GM12878 (cell line): ENCODE measurements around the gene CACNB3. TPM values are rescaled to one million over a fixed set of nuclear protein-coding genes. Genes with fewer than 3 reads are reported as not detected.

Experiments used
- ATAC-seq: fragments of 200-7000 bp; cut with Tn5 transposase; 3 replicates; pipeline ENCODE4 v1.9.1; 2020; ENCODE audit warnings: mild to moderate bottlenecking, moderate library complexity
- BruUV-seq: library from RNA; stranded (reverse); fragments of 400-500 nt; replicated peaks from 2 replicates; lab custom pipeline; 2021; lab: Mats Ljungman, UMichigan
- CTCF ChIA-PET: fragments of 300-600 bp; sonication (Branson Sonifier 250); formaldehyde crosslinking; extraction: SDS; loops from one replicate; lab custom pipeline; 2021; ENCODE audit warnings: inconsistent platforms; lab: Yijun Ruan, JAX
- POLR2A ChIA-PET: fragments of 350-600 bp; formaldehyde crosslinking; extraction: SDS; loops from one replicate; lab custom pipeline; 2021; ENCODE audit warnings: inconsistent platforms; lab: Charles Lee
- RAD21 ChIA-PET: fragments of 300-600 bp; sonication (Branson Sonifier 250); formaldehyde crosslinking; loops from one replicate; lab custom pipeline; 2023; ENCODE audit warnings: antibody characterized with exemption; ENCODE audit not compliant: unreplicated experiment; lab: Charles Lee
- SMC1A ChIA-PET: fragments of 300-600 bp; sonication (Branson Sonifier 250); formaldehyde crosslinking; loops from one replicate; lab custom pipeline; 2023; ENCODE audit not compliant: unreplicated experiment, uncharacterized antibody; lab: Charles Lee
- DNase-seq: peaks from one replicate; pipeline ENCODE4 v3.0.0-alpha.2; 2011; ENCODE audit warnings: low read depth, low spot score
- FAIRE-seq: peaks from 3 replicates; lab custom pipeline; 2011; peaks lifted over from hg19 to GRCh38; lab: Jason Lieb, UNC
- H2AFZ ChIP-seq: 2 replicates; pipeline ENCODE4 v1.6.0; 2011; ENCODE audit warnings: low read depth, low read length, control low read depth; ENCODE audit not compliant: control insufficient read depth
- H3K27ac ChIP-seq: 2 replicates; pipeline ENCODE4 v1.5.1; 2011; ENCODE audit warnings: control low read depth; ENCODE audit not compliant: control insufficient read depth, insufficient read depth
- H3K27me3 ChIP-seq, 2 experiments: replicated peaks in 1 of 2; 2 replicates each; pipeline versions ENCODE4 v1.6.0 to v1.6.1; 2011; ENCODE audit warnings: low read length in 1 of 2; ENCODE audit not compliant: control insufficient read depth in 2 of 2, insufficient read depth in 2 of 2
- H3K36me3 ChIP-seq, 2 experiments: 2 replicates each; pipeline ENCODE4 v1.5.1; 2011; ENCODE audit warnings: low read length in 1 of 2; ENCODE audit not compliant: control insufficient read depth in 2 of 2, insufficient read depth in 2 of 2
- H3K4me1 ChIP-seq: 2 replicates; pipeline ENCODE4 v1.6.1; 2011; ENCODE audit warnings: mild to moderate bottlenecking, low read length, moderate library complexity, mixed read lengths; ENCODE audit not compliant: control insufficient read depth, insufficient read depth
- H3K4me2 ChIP-seq: 2 replicates; pipeline ENCODE4 v1.6.0; 2011; ENCODE audit warnings: control low read depth; ENCODE audit not compliant: control insufficient read depth, insufficient read depth
- H3K4me3 ChIP-seq: fragments of 200-600 bp; sonication (generic); 2 replicates; pipeline ENCODE4 v1.5.1; 2016
- H3K79me2 ChIP-seq: 2 replicates; pipeline ENCODE4 v1.6.0; 2011; ENCODE audit warnings: low read length; ENCODE audit not compliant: control insufficient read depth, insufficient read depth
- H3K9ac ChIP-seq: 2 replicates; pipeline ENCODE4 v1.8.0; 2011; ENCODE audit warnings: low read length, control low read depth, mixed read lengths; ENCODE audit not compliant: control insufficient read depth, insufficient read depth
- H3K9me3 ChIP-seq: replicated peaks from 3 replicates; pipeline ENCODE4 v1.5.1; 2011; ENCODE audit warnings: mild to moderate bottlenecking, low read length; ENCODE audit not compliant: control insufficient read depth, insufficient read depth
- H4K20me1 ChIP-seq: 2 replicates; pipeline ENCODE4 v1.6.0; 2011; ENCODE audit not compliant: control insufficient read depth, insufficient read depth
- BCLAF1 ChIP-seq: fragments of 450-650 bp; IDR thresholded peaks from 2 replicates; pipeline ENCODE4 v1.6.1; 2017; ENCODE audit warnings: antibody characterized with exemption, mild to moderate bottlenecking, moderate library complexity
- CUX1 ChIP-seq: IDR thresholded peaks from 2 replicates; pipeline ENCODE4 v1.6.1; 2012; ENCODE audit warnings: improper control_type of control experiment, low read depth, low read length; ENCODE audit not compliant: insufficient replicate concordance
- EP300 ChIP-seq, 2 experiments: fragments of 150-350 bp in 1 of 2; IDR thresholded peaks; 2 replicates each; pipeline ENCODE4 v1.6.1; 2011 to 2012; ENCODE audit warnings: low read depth in 2 of 2, low read length in 2 of 2, borderline replicate concordance in 1 of 2, improper control_type of control experiment in 1 of 2, inconsistent platforms in 1 of 2; ENCODE audit not compliant: control insufficient read depth in 1 of 2
- IRF3 ChIP-seq: fragments of 450-650 bp; IDR thresholded peaks from 2 replicates; pipeline ENCODE4 v1.6.1; 2014; ENCODE audit warnings: mild to moderate bottlenecking
- MTA3 ChIP-seq: IDR thresholded peaks from 2 replicates; pipeline ENCODE4 v1.6.1; 2012; ENCODE audit warnings: low read length, inconsistent platforms, borderline replicate concordance
- SIN3A ChIP-seq: IDR thresholded peaks from 2 replicates; pipeline ENCODE4 v1.6.1; 2012; ENCODE audit warnings: low read depth, low read length, improper control_type of control experiment
- SKIL ChIP-seq: fragments of 450-650 bp; IDR thresholded peaks from 2 replicates; pipeline ENCODE4 v1.6.1; 2017; ENCODE audit warnings: mild to moderate bottlenecking, low read depth, inconsistent platforms; ENCODE audit not compliant: poor library complexity, severe bottlenecking
- SP1 ChIP-seq: IDR thresholded peaks from one replicate; pipeline ENCODE4 v1.6.1; 2011; ENCODE audit warnings: low read depth, low read length
- whole genome bisulfite sequencing: methylation state at CpG from one replicate; pipeline ENCODE4 v1.1.6; 2016; ENCODE audit warnings: low lambda C conversion rate; ENCODE audit not compliant: insufficient replicate concordance, insufficient coverage; ENCODE audit errors: missing lambda C conversion rate; 5-methylcytosine and 5-hydroxymethylcytosine counted together
- in situ Hi-C: fragments of 300-500 bp; cut with MboI; formaldehyde crosslinking; loops from 9 replicates; pipeline ENCODE4 v1.14.3; 2018; ENCODE audit warnings: mixed read lengths
- intact Hi-C: fragments of 100-400 bp; cut with micrococcal nuclease; formaldehyde crosslinking; loops from one replicate; pipeline ENCODE4 v1.14.2; 2022; ENCODE audit not compliant: unreplicated experiment
- polyA plus RNA-seq, 11 experiments: library from polyadenylated mRNA; depleted of rRNA in 4 of 11; unstranded in 6 of 11; stranded (reverse) in 5 of 11; fragments of >200 nt; fragmentation: Nextera tagmentation in 4 of 11; fragmentation: Illumina TruSeq in 1 of 11; extraction: Ambion mirVana in 4 of 11; extraction: Trizol in 1 of 11; gene quantifications; 1 replicate in 1 of 11; 2 replicates in 10 of 11; pipeline versions ENCODE4 v1.2.1 to v1.2.3, GENCODE V29; 2011 to 2016; ENCODE audit warnings: inconsistent platforms in 2 of 11, missing spikeins in 2 of 11, low read depth in 1 of 11
- total RNA-seq, 4 experiments: library from RNA; depleted of rRNA in 3 of 4; stranded (reverse); fragments of >200 nt in 3 of 4; fragmentation: Illumina TruSeq in 1 of 4; extraction: Trizol in 1 of 4; gene quantifications; 2 replicates each; pipeline versions ENCODE4 v1.2.1 to v1.2.3, GENCODE V29; 2013 to 2021

CACNB3 gene
- total and polyA plus RNA-seq, 10 of the 15 experiments (the other 5 are each of a cell fraction or from before 2014, with no cell fraction given), result 0.78 to 5.0 (median 1.7) TPM

- ATAC-seq (no peak), FAIRE-seq (no peak), DNase-seq (no peak)
- Histone ChIP-seq H3K27me3 (no peaks in the 10 kb centered on the region), H3K4me3 (no peak overlapping the region), H3K4me1 (peaks cover 4% of the 10 kb centered on the region), H3K9me3 (no peaks in the 10 kb centered on the region), H3K4me2 (no peak overlapping the region), H3K9ac (no peak overlapping the region), H2AFZ (no peak overlapping the region), H3K79me2 (no peaks in the 10 kb centered on the region), H3K27ac (no peak overlapping the region), H4K20me1 (no peaks in the 10 kb centered on the region), H3K36me3 (no peaks in the 10 kb centered on the region)
- no TSS peak for BruUV-seq
- ChIA-PET RAD21 (no interaction called here), SMC1A (no interaction called here), POLR2A (no interaction called here), CTCF (no interaction called here)
- WGBS, result 17% methylated on average over 2 of the region's 2 CpGs
- in situ Hi-C loops, result no loop called here
- intact Hi-C loops, result no loop called here
- TF ChIP-seq SP1, result no peak
- TF ChIP-seq EP300 (IDR thresholded peaks at IDR 0.05; ENCODE audit: borderline replicate concordance in 1 of 2, control insufficient read depth in 1 of 2, low read depth in 2 of 2, low read length in 2 of 2), result no peak
- TF ChIP-seq SIN3A, result no peak
- no peak for TF ChIP-seq MTA3
- TF ChIP-seq SKIL, result no peak
- no peak for TF ChIP-seq BCLAF1
- no peak for TF ChIP-seq CUX1
- no peak for TF ChIP-seq IRF3
Observed at GRCh38 chr12:48774516-48774915, 43.8 kb upstream of the CACNB3 start.
